Uterus (tissue), 2 donors: ENCODE results near the gene MED29.

Source experiments
- CTCF ChIP-seq, 4 experiments: fragments of 200-600 bp in 2 of 4; fragments of 450-650 bp in 2 of 4; sonication (generic) in 2 of 4; IDR thresholded peaks; one replicate each; pipeline ENCODE4 v1.5.1; 2016 to 2019; ENCODE audit warnings: antibody characterized with exemption in 4 of 4, mild to moderate bottlenecking in 2 of 4, moderate library complexity in 1 of 4
- POLR2A ChIP-seq, 2 donors: fragments of 450-650 bp; IDR thresholded peaks; one replicate each; pipeline ENCODE4 v1.6.1; 2016; ENCODE audit warnings: antibody characterized with exemption in 2 of 2, mild to moderate bottlenecking in 1 of 2, moderate library complexity in 1 of 2

- TF ChIP-seq CTCF (IDR thresholded peaks at IDR 0.05) = no peak
- TF ChIP-seq POLR2A (IDR thresholded peaks at IDR 0.05) = no peak
These were observed 37.3 kb downstream of the MED29 start for GRCh38 chr19:39428283-39429112.
